HL-60 (cell line): Measurements from ENCODE around the gene LGALS9.

Experiments used
- CTCF ChIP-seq: IDR thresholded peaks from one replicate; pipeline ENCODE4 v1.5.1; 2011; ENCODE audit warnings: low read length, control low read depth, inconsistent platforms; ENCODE audit not compliant: insufficient read depth
- POLR2AphosphoS5 ChIP-seq: IDR thresholded peaks from 2 replicates; pipeline ENCODE4 v1.6.1; 2012; ENCODE audit warnings: low read depth

GRCh38 chr17:27596566-27597187 is 34.3 kb upstream of the LGALS9 start:
- no peak for TF ChIP-seq POLR2AphosphoS5
- no peak for TF ChIP-seq CTCF
